GM21619 (cell line): Measurements from ENCODE around the gene DNAJC10.

Experiments used
- ATAC-seq: cut with Tn5 transposase; IDR thresholded peaks from one replicate; pipeline ENCODE4 v1.9.1; 2021; ENCODE audit not compliant: unreplicated experiment

DNAJC10 gene

GRCh38 chr2:182784058-182784706, 68.1 kb downstream of the DNAJC10 start:
- ATAC-seq: peak; percentile 13

- ATAC-seq: peak; percentile 66
Measured at GRCh38 chr2:182784777-182785176, 68.7 kb downstream of the DNAJC10 start.

GRCh38 chr2:182792441-182792840, 76.4 kb downstream of the DNAJC10 start:
- ATAC-seq: no peak

- no peak for ATAC-seq
Measured at GRCh38 chr2:182798736-182799135, 82.7 kb downstream of the DNAJC10 start.

GRCh38 chr2:182804128-182804527, 88.1 kb downstream of the DNAJC10 start:
- ATAC-seq: no peak

GRCh38 chr2:182807319-182807718, 91.3 kb downstream of the DNAJC10 start:
- no peak for ATAC-seq

GRCh38 chr2:182810087-182810486, 94.0 kb downstream of the DNAJC10 start:
- no peak for ATAC-seq

- no peak for ATAC-seq
Measured at GRCh38 chr2:182814380-182814779, 98.3 kb downstream of the DNAJC10 start.

GRCh38 chr2:182814804-182815203, 98.7 kb downstream of the DNAJC10 start:
- no peak for ATAC-seq

GRCh38 chr2:182816866-182817265, 100.8 kb downstream of the DNAJC10 start:
- no peak for ATAC-seq

- no peak for ATAC-seq
Measured at GRCh38 chr2:182817558-182817957, 101.5 kb downstream of the DNAJC10 start.

GRCh38 chr2:182818501-182818900, 102.4 kb downstream of the DNAJC10 start:
- no peak for ATAC-seq

- no peak for ATAC-seq
Measured at GRCh38 chr2:182818925-182819324, 102.9 kb downstream of the DNAJC10 start.

- ATAC-seq: no peak
Measured at GRCh38 chr2:182819412-182819811, 103.4 kb downstream of the DNAJC10 start.

- ATAC-seq: no peak
Measured at GRCh38 chr2:182821182-182821581, 105.1 kb downstream of the DNAJC10 start.

- ATAC-seq: no peak
Measured at GRCh38 chr2:182822733-182823132, 106.7 kb downstream of the DNAJC10 start.

- ATAC-seq: no peak
Measured at GRCh38 chr2:182824056-182824766, 108.2 kb downstream of the DNAJC10 start.

GRCh38 chr2:182824767-182825158, 108.7 kb downstream of the DNAJC10 start:
- ATAC-seq: no peak

GRCh38 chr2:182826064-182826463, 110.0 kb downstream of the DNAJC10 start:
- ATAC-seq: no peak

- ATAC-seq: no peak
Measured at GRCh38 chr2:182826496-182826895, 110.4 kb downstream of the DNAJC10 start.

GRCh38 chr2:182827182-182827879, 111.3 kb downstream of the DNAJC10 start:
- no peak for ATAC-seq

GRCh38 chr2:182831101-182831500, 115.0 kb downstream of the DNAJC10 start:
- ATAC-seq: no peak
